NCI-H1694 (cell line): ENCODE data around the gene REC114.

Source experiments
- DNase-seq: peaks from one replicate; lab custom pipeline; 2025; lab: John Stamatoyannopoulos, UW

REC114 gene

DNA sequence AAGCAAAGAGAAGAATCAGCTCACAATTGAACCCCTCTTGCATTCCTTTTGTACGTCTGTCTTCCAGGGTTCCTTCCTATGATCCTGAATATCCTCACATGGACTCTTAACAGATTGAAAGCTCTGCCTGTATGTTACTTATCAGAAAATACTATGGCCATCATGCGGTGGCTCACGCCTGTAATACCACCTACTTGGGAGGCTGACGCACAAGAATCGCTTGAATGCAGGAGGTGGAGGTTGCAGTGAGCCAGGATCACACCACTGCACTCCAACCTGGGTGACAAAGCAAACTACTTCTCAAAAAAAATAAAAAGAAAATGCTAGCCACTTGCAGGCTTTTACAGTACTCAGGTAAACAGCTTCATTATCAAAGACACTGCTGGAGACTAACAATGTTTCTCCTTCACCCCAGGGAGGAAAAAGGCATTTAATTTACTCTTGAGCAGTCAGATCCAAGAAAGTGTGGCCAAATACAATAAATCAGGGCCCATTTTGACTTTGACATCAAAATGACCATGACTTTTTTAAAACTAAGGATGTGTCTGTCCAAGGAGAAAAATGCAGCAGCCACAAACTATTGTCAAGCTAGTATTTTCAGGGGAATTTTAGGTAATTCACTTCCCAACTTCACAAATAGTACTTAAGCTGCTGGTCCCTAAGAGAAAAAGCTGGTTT, 162.9 kb downstream of the REC114 start:
- DNase-seq: no peak

DNA sequence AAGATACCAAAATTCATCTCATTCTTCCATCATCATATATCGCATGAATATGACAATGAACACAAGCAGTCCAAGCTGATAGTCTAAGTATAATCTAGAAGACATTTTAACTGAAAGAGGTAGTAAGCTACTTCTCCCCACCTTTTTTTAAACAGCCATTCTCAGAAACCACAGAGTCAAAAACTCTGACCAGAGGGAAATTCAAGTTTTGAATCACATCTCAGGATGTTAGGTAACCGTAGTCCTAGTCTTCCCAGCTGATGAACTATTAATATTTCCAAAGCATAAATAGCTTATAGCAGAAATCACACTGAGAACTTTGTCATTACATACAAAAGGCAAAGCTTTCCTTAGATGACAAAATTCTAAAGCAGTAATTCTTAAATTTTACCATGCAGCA, 164.4 kb downstream of the REC114 start:
- no peak for DNase-seq

DNA sequence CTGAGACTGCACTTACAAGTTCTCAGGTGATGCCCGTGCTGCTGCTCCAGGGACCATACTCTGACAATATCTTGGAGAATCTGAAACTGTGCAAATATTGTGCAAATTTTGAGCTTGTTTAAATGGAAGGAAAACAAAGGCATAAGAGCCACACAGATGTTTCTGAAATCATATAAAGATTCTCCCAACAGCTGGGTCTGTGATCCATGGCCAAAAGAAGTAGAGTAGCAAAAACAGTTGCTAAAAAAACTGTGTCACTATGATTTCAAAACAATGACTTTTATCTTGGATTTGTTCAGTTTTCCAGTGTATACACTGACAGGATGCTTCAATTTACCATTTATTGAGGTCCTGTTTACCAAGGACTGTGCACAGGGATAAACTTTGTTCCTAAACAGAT, 164.9 kb downstream of the REC114 start:
- no peak for DNase-seq

DNA sequence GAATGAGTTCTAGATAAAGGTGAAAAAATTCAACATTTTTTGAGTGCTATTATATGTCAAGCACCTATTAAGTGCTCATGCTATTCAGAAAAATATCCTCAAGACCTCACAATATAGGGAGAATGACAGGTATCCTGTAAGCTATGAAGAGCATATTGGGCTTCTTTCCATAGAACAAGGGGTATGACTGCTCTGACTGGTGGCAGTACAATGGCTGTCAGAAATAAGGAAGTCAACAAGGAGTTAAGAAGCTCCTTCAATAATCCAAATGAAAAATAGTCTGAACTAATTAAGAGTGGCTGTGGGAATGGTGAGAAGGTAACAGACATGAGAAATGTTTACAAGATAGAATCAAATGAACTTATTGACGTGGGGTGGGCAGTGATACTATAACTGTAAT, 165.5 kb downstream of the REC114 start:
- no peak for DNase-seq

DNA sequence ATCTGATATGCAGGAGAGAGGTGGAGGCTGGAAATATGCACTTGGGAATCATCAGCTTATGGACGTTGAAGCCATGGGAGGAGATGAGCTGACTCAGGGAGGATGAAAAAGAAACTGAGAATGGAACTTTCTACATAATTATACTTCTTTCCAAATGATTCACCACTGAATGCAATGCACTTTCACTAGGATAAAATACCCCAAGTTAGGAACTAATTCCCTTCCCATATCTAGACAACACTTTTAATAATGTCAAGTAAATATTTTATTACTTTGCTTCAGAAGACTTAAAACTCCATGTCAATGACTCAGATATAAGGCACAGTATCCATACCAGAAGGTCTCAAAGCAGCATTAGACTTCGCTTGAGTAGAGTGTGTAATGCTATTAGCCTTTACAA, 166.0 kb downstream of the REC114 start:
- no peak for DNase-seq
